BE2C (cell line): ENCODE results near the gene PXT1.

ENCODE experiments used
- DNase-seq: peaks from one replicate; pipeline ENCODE4 v3.0.0-alpha.2; 2020
- H3K27me3 ChIP-seq: fragments of 250-450 bp; sonication (Bioruptor Pico); 2 replicates; pipeline ENCODE4 v1.5.1; 2020; ENCODE audit warnings: mild to moderate bottlenecking
- H3K36me3 ChIP-seq: fragments of 250-450 bp; sonication (Bioruptor Pico); 2 replicates; pipeline ENCODE4 v1.5.1; 2020; ENCODE audit warnings: mild to moderate bottlenecking
- H3K4me1 ChIP-seq: fragments of 250-450 bp; sonication (Bioruptor Pico); 2 replicates; pipeline ENCODE4 v1.5.1; 2020
- H3K4me3 ChIP-seq: 2 replicates; pipeline ENCODE4 v1.5.1; 2011; ENCODE audit warnings: low read depth, low read length
- H3K9me3 ChIP-seq: fragments of 250-450 bp; sonication (Bioruptor Pico); 2 replicates; pipeline ENCODE4 v1.5.1; 2020
- TF ChIP-seq, protein P1 (sequence below): IDR thresholded peaks from 2 replicates; pipeline ENCODE4 v1.5.1; 2012; ENCODE audit warnings: mild to moderate bottlenecking, low read depth, low read length

The PXT1 gene

DNA sequence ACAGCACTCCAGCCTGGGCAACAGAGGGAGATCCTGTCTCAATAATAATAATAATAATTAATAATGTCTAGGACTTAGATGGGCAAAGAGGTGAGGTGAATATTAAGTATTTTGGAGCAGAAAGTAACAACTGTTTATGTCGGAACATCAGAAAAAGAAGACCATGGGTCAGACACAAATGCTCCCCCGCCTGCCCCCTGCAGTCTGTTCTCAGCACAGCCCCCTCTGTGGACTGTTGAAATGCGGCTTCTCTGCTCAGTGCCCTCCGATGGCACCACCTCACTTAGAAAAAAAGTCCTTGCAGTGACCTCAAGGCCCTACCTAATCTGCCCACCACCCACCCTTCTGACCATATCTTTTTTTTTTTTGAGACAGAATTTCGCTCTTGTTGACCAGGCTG lies 50.0 kb downstream of the PXT1 start:
- TF ChIP-seq, protein P1, sequence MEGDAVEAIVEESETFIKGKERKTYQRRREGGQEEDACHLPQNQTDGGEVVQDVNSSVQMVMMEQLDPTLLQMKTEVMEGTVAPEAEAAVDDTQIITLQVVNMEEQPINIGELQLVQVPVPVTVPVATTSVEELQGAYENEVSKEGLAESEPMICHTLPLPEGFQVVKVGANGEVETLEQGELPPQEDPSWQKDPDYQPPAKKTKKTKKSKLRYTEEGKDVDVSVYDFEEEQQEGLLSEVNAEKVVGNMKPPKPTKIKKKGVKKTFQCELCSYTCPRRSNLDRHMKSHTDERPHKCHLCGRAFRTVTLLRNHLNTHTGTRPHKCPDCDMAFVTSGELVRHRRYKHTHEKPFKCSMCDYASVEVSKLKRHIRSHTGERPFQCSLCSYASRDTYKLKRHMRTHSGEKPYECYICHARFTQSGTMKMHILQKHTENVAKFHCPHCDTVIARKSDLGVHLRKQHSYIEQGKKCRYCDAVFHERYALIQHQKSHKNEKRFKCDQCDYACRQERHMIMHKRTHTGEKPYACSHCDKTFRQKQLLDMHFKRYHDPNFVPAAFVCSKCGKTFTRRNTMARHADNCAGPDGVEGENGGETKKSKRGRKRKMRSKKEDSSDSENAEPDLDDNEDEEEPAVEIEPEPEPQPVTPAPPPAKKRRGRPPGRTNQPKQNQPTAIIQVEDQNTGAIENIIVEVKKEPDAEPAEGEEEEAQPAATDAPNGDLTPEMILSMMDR = peak; percentile 20; the same call in 1 of the 2 replicates
- no peaks in the 10 kb centered on the region for H3K27me3 ChIP-seq
- no peaks in the 10 kb centered on the region; the same call in 1 of the 2 replicates for H3K9me3 ChIP-seq
- no peak overlapping the region for H3K4me3 ChIP-seq
- H3K4me1 ChIP-seq = no peaks in the 10 kb centered on the region
- DNase-seq = no peak
- H3K36me3 ChIP-seq = no peaks in the 10 kb centered on the region

DNA sequence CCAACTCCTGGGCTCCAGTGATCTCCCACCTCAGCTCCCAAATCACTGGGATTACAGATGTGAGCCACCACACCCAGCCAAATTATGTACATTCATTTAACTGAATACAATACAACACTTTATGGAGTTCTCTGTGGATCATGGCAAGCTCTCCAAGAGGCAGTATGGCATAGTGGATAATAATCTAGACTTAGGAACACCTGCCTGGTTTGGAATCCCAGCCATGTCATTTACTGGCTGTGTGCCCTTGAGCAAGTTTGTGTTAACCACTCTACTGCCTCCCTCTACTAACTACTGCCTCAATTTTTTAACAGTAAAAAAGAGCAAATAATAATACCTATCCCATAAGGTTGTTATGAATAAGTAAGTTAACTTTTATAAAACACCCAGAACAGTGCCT lies 53.3 kb downstream of the PXT1 start:
- Histone ChIP-seq H3K36me3 (no peaks in the 10 kb centered on the region), H3K4me3 (no peak overlapping the region), H3K4me1 (no peaks in the 10 kb centered on the region), H3K27me3 (peaks cover 4% of the 10 kb centered on the region), H3K9me3 (no peaks in the 10 kb centered on the region; the same call in 1 of the 2 replicates)
- TF ChIP-seq, protein P1 = no peak
- DNase-seq = no peak

DNA sequence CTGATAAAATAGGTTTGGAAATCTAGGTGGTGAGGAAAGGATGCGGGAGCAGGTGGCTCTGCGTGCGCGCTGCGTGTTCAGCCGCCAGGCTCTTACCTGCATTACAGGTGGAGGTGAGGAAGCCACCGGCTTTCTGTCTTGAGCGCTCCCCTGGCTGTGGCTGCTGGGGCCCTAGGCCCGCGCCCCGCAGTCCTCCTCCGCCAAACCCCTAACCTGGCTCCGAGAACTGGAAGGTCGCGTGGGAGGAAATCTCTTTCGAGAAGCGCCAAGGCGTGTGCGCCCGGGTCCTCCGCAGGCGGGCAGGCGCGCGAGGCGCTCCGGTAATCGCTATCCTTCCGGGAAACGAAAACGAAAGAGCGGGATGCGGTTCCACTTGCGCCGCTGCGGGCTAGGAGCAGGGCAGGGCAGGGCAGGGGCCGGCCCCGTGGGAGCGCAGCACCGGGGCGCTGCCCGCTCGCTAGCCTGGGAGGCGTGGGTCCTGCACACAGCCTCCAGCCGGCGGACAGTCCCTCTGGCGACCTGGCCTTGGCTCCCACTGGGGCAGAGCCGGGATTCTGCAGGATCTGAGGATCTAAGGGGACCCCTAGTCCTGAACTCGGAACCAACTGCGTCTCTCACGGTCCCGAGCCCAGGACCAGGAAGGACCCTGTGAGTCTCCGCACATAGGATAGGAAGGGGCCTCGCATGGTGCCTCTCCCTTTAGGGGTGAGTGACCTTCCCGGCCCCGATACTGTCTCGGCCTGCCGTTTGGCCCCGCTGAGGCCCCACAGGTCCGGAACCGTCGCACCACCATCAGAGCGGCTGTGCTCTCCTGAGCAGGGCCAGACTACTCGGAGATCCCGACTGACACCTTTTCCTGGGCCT lies 55.0 kb downstream of the PXT1 start, which contains the start of gene ETV7:
Gene ETV7, minus strand, starts transcription at position 230 of the 864 bp plus-strand sequence. Its CDS starts 128 bp downstream, at position 102.
- TF ChIP-seq, protein P1 = no peak
- DNase-seq = no peak
- Histone ChIP-seq H3K36me3 (no peaks in the 10 kb centered on the region), H3K9me3 (no peaks in the 10 kb centered on the region), H3K4me3 (peak within 1 kb of the TSS; percentile 57), H3K4me1 (no peaks in the 10 kb centered on the region), H3K27me3 (peaks cover 4% of the 10 kb centered on the region)

- Histone ChIP-seq H3K4me3 (peak overlapping the region; percentile 57), H3K36me3 (no peaks in the 10 kb centered on the region), H3K9me3 (no peaks in the 10 kb centered on the region), H3K27me3 (peaks cover 4% of the 10 kb centered on the region), H3K4me1 (no peaks in the 10 kb centered on the region)
- TF ChIP-seq, protein P1 = peak; percentile 15; the same call in 1 of the 2 replicates
- peak; percentile 42 for DNase-seq
Measured at GRCh38 chr6:36386495-36387439, 55.9 kb downstream of the PXT1 start.

DNA sequence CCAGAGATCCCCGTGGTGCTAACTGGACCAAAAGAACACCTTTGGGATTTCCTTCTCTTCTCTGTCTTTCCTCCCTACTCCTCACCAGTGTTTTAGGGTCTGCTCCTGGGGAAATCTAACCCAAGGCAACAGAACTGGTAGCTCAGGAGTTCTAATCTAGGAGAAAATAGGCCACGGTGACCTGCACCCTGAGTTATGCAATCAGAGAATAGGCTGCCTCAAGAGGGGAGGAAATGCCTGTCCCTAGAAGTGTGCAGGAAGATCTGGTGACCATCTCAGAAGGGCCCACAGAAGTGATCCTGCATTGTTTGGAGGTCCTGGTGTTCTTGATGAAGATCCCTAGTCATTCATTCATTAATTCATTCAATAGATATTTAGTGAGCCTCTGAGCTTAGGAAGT lies 58.6 kb downstream of the PXT1 start:
- DNase-seq = no peak
- peaks cover 4% of the 10 kb centered on the region for H3K27me3 ChIP-seq
- no peaks in the 10 kb centered on the region for H3K9me3 ChIP-seq
- no peaks in the 10 kb centered on the region for H3K36me3 ChIP-seq
- no peaks in the 10 kb centered on the region for H3K4me1 ChIP-seq
- TF ChIP-seq, protein P1 = no peak
- H3K4me3 ChIP-seq = no peak overlapping the region
